Transverse colon (tissue), 4 donors: Measurements from ENCODE around the gene MAP4K3. TPM values are rescaled to one million over a fixed set of nuclear protein-coding genes. Genes with fewer than 3 reads are reported as not detected.

Source experiments
- DNase-seq: peaks from one replicate; pipeline ENCODE4 v3.0.0-alpha.2; 2019
- H3K27ac ChIP-seq, 4 donors: fragments of 200-600 bp; sonication (generic); 2 replicates each; pipeline ENCODE4 v1.5.1; 2016 to 2018; ENCODE audit warnings: inconsistent platforms in 4 of 4
- H3K27me3 ChIP-seq: fragments of 200-600 bp; sonication (generic); 2 replicates; pipeline ENCODE4 v1.5.1; 2017; ENCODE audit warnings: inconsistent platforms
- H3K36me3 ChIP-seq, 4 donors: fragments of 200-600 bp; sonication (generic); 2 replicates each; pipeline ENCODE4 v1.5.1; 2017 to 2019; ENCODE audit warnings: inconsistent platforms in 4 of 4
- H3K4me1 ChIP-seq, 4 donors: fragments of 200-600 bp; sonication (generic); 2 replicates each; pipeline ENCODE4 v1.5.1; 2017 to 2020; ENCODE audit warnings: inconsistent platforms in 4 of 4
- H3K4me3 ChIP-seq, 4 donors: fragments of 200-600 bp; sonication (generic); 1 replicate in 1 of 4; 2 replicates in 3 of 4; pipeline versions ENCODE4 v1.5.1 to v1.6.1; 2017 to 2019; ENCODE audit warnings: inconsistent platforms in 4 of 4
- H3K9me3 ChIP-seq, 2 donors: fragments of 200-600 bp; sonication (generic); 2 replicates each; pipeline ENCODE4 v1.5.1; 2017 to 2019; ENCODE audit warnings: inconsistent platforms in 2 of 2
- CTCF ChIP-seq, 5 experiments: fragments of 200-600 bp in 3 of 5; fragments of 450-650 bp in 2 of 5; sonication (generic) in 3 of 5; IDR thresholded peaks; 1 replicate in 2 of 5; 2 replicates in 3 of 5; pipeline ENCODE4 v1.5.1; 2016 to 2017; ENCODE audit warnings: antibody characterized with exemption in 5 of 5, inconsistent platforms in 3 of 5, mild to moderate bottlenecking in 2 of 5, moderate library complexity in 1 of 5
- EP300 ChIP-seq: sonication (generic); formaldehyde crosslinking; IDR thresholded peaks from one replicate; pipeline ENCODE4 v1.6.1; 2017; ENCODE audit warnings: antibody characterized with exemption, low read depth
- POLR2A ChIP-seq: fragments of 450-650 bp; IDR thresholded peaks from one replicate; pipeline ENCODE4 v1.6.1; 2016; ENCODE audit warnings: antibody characterized with exemption, mild to moderate bottlenecking, moderate library complexity
- POLR2AphosphoS5 ChIP-seq, 3 donors: sonication (generic); formaldehyde crosslinking; IDR thresholded peaks; one replicate each; pipeline ENCODE4 v1.6.1; 2016; ENCODE audit warnings: antibody characterized with exemption in 3 of 3
- WGBS, 2 donors: methylation state at CpG; one replicate each; pipeline ENCODE4 v1.1.5; 2018; ENCODE audit warnings: low coverage in 1 of 2; 5-methylcytosine and 5-hydroxymethylcytosine counted together
- in situ Hi-C, 4 donors: fragments of 200-750 bp; cut with MboI; loops; one replicate each; pipeline versions ENCODE4 v1.15.0 to v1.15.1; 2017; ENCODE audit warnings: low sequenced_read_pairs in 3 of 4, low pct_ligation_motif_present in 1 of 4, low pct_unique_long_range_greater_than_20kb in 1 of 4
- intact Hi-C: fragments of 100-400 bp; cut with DNase I; formaldehyde crosslinking; loops from one replicate; pipeline ENCODE4 v1.15.1; 2023; ENCODE audit warnings: low total_unique reads
- total RNA-seq, 4 donors: library from RNA; depleted of rRNA; stranded (reverse); fragments of >200 nt; gene quantifications; one replicate each; pipeline ENCODE4 v1.1.0, GENCODE V29; 2016

The MAP4K3 gene
- total RNA-seq, 4 donors from 2014 or later = 42.6 to 131 (median 91.8) TPM

DNA sequence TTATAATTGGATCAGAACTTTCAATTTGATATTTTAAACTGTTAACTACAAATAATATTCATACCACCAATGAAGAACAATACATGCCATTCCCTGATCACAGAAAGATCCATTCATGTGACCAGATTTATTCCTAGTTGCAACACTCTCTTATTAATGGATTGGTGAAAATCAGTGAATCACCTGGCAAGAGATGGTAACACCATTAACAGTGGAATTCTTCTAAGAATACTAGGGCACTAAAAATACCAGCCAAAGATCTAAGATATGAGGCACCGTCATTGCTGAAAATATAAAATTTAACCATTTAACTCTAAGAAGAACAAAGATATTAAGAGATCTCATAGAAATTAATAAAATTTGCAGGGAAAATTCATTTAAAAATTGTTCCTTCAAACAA, 58.1 kb downstream of the MAP4K3 start:
- TF ChIP-seq EP300 (no peak), POLR2AphosphoS5 (IDR thresholded peaks at IDR 0.05) (no peak), CTCF (IDR thresholded peaks at IDR 0.05) (no peak), POLR2A (no peak)
- H3K36me3 ChIP-seq = no peaks in the 10 kb centered on the region
- in situ Hi-C loops (no loop called here), intact Hi-C loops (no loop called here)
- peak overlapping the region in 3 of 4 donors; percentile 60 to 71 (median 69) for H3K27ac ChIP-seq
- H3K27me3 ChIP-seq = no peaks in the 10 kb centered on the region
- WGBS, 2 donors = 63 to 80% methylated on average over 1 of the region's 1 CpG
- peaks cover 13 to 34% (median 22%) of the 10 kb centered on the region in 4 donors for H3K4me1 ChIP-seq
- no peaks in the 10 kb centered on the region for H3K9me3 ChIP-seq
- H3K4me3 ChIP-seq = no peak overlapping the region
- no peak for DNase-seq

- peaks cover 1 to 2% of the 10 kb centered on the region in 2 donors for H3K9me3 ChIP-seq
- H3K4me3 ChIP-seq = no peak overlapping the region
- DNase-seq = peak; percentile 35
- H3K36me3 ChIP-seq = no peaks in the 10 kb centered on the region
- no peaks in the 10 kb centered on the region for H3K27me3 ChIP-seq
- H3K4me1 ChIP-seq = peaks cover 13 to 34% (median 22%) of the 10 kb centered on the region in 4 donors
- TF ChIP-seq POLR2AphosphoS5 (IDR thresholded peaks at IDR 0.05) (peak in 1 of 3 donors; percentile 8), EP300 (no peak)
- 55 to 61% methylated on average over 1 to 2 of the region's 2 CpGs for WGBS, 2 donors
- no peak overlapping the region for H3K27ac ChIP-seq
- in situ Hi-C loops (no loop called here), intact Hi-C loops (no loop called here)
Measured at GRCh38 chr2:39377226-39377939, 59.7 kb downstream of the MAP4K3 start.

DNA sequence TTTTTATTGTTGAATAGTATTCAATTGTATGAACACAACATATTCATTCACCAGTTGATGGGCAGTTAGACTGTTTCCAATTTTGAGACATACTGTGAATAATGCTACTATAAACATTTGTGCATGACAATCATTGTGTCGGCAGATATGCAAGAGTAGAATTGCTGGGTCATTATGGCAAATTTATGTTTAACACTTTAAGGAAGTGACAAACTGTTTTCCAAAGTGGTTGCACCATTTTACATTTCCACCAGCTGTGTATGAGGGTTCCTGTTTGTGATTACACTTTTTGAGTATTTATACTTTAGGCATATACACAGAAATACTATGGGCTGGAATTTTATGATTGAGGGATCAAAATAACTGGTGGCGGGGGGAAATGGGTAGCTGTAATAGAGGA, 61.2 kb downstream of the MAP4K3 start:
- Histone ChIP-seq H3K4me3 (no peak overlapping the region), H3K36me3 (no peaks in the 10 kb centered on the region), H3K27ac (no peak overlapping the region), H3K27me3 (no peaks in the 10 kb centered on the region), H3K9me3 (peaks cover 4 to 5% of the 10 kb centered on the region in 2 donors), H3K4me1 (peaks cover 9 to 27% (median 17%) of the 10 kb centered on the region in 4 donors)
- 63 to 100% methylated on average over 1 to 2 of the region's 2 CpGs for WGBS, 2 donors
- intact Hi-C loops = no loop called here
- in situ Hi-C loops = no loop called here
- TF ChIP-seq CTCF (IDR thresholded peaks at IDR 0.05) = no peak
- TF ChIP-seq EP300 = no peak
- no peak for TF ChIP-seq POLR2AphosphoS5 (IDR thresholded peaks at IDR 0.05)
- TF ChIP-seq POLR2A = no peak
- DNase-seq = no peak

GRCh38 chr2:39373181-39373802, 63.8 kb downstream of the MAP4K3 start:
- Histone ChIP-seq H3K9me3 (peaks cover 4 to 5% of the 10 kb centered on the region in 2 donors), H3K36me3 (no peaks in the 10 kb centered on the region), H3K27ac (no peak overlapping the region), H3K4me3 (no peak overlapping the region), H3K27me3 (no peaks in the 10 kb centered on the region), H3K4me1 (peaks cover 0 to 16% (median 0%) of the 10 kb centered on the region in 4 donors)
- DNase-seq = no peak
- in situ Hi-C loops = loop anchor here in 1 of 4 donors (25.0 kb wide), 1 partner anchor 339 kb away; no protein-coding TSS in a partner anchor
- WGBS, 2 donors = 43 to 50% methylated on average over 2 of the region's 2 CpGs
- intact Hi-C loops = no loop called here
- no peak for TF ChIP-seq CTCF (IDR thresholded peaks at IDR 0.05)
